Caco-2 (cell line): Measurements from ENCODE around the gene HNRNPC. TPM values are rescaled to one million over a fixed set of nuclear protein-coding genes. Genes with fewer than 3 reads are reported as not detected.
"Not testable (repeated sequence)": the region's sequence is repeated elsewhere in the genome, so short reads cannot be mapped to it uniquely, and the experiment has no call there.

Experiments
- BruUV-seq: library from RNA; stranded (reverse); fragments of 400-500 nt; replicated peaks from 2 replicates; lab custom pipeline; 2021; lab: Mats Ljungman, UMichigan
- CTCF ChIA-PET: fragments of 300-600 bp; sonication (Branson Sonifier 250); formaldehyde crosslinking; loops from one replicate; lab custom pipeline; 2022; ENCODE audit warnings: antibody characterized with exemption; lab: Charles Lee
- POLR2A ChIA-PET: fragments of 300-600 bp; sonication (Branson Sonifier 250); formaldehyde crosslinking; loops from one replicate; lab custom pipeline; 2022; ENCODE audit warnings: antibody characterized with exemption; lab: Charles Lee
- DNase-seq, 2 experiments: peaks; one replicate each; pipeline versions ENCODE4 v3.0.0 to v3.0.0-alpha.2; 2020 to 2022
- H3K27me3 ChIP-seq: replicated peaks from 2 replicates; pipeline ENCODE4 v1.6.0; 2011; ENCODE audit warnings: low read length; ENCODE audit not compliant: control insufficient read depth, insufficient read depth
- H3K36me3 ChIP-seq: 2 replicates; pipeline ENCODE4 v1.5.1; 2011; ENCODE audit warnings: low read length; ENCODE audit not compliant: control insufficient read depth, insufficient read depth
- H3K4me1 ChIP-seq: fragments of 250-450 bp; sonication (Bioruptor Pico); 2 replicates; pipeline ENCODE4 v1.5.1; 2020; ENCODE audit warnings: mild to moderate bottlenecking
- H3K4me3 ChIP-seq: 2 replicates; pipeline ENCODE4 v1.5.1; 2011; ENCODE audit warnings: low read depth, mild to moderate bottlenecking, control low read depth, low read length
- H3K9me3 ChIP-seq: fragments of 250-450 bp; sonication (Bioruptor Pico); 2 replicates; pipeline ENCODE4 v1.5.1; 2020; ENCODE audit warnings: mild to moderate bottlenecking, moderate library complexity
- H3K27ac Mint-ChIP-seq: one replicate; pipeline ENCODE4 v1.8.0; 2022; ENCODE audit warnings: mixed read lengths; ENCODE audit not compliant: unreplicated experiment
- H3K27me3 Mint-ChIP-seq: one replicate; pipeline ENCODE4 v1.8.0; 2022; ENCODE audit warnings: mixed read lengths; ENCODE audit not compliant: insufficient read depth, unreplicated experiment
- H3K36me3 Mint-ChIP-seq: one replicate; pipeline ENCODE4 v1.8.0; 2022; ENCODE audit warnings: mild to moderate bottlenecking, mixed read lengths; ENCODE audit not compliant: insufficient read depth, unreplicated experiment
- H3K4me1 Mint-ChIP-seq: one replicate; pipeline ENCODE4 v1.8.0; 2022; ENCODE audit warnings: low read depth, mixed read lengths; ENCODE audit not compliant: unreplicated experiment
- H3K4me3 Mint-ChIP-seq: one replicate; pipeline ENCODE4 v1.8.0; 2022; ENCODE audit warnings: mild to moderate bottlenecking, moderate library complexity, mixed read lengths; ENCODE audit not compliant: unreplicated experiment
- H3K9me3 Mint-ChIP-seq: one replicate; pipeline ENCODE4 v1.8.0; 2022; ENCODE audit warnings: mixed read lengths; ENCODE audit not compliant: unreplicated experiment
- CTCF ChIP-seq, 2 experiments: fragments of 200-600 bp in 1 of 2; IDR thresholded peaks; 1 replicate in 1 of 2; 2 replicates in 1 of 2; pipeline versions ENCODE4 v1.5.1 to v1.8.0; 2011 to 2022; ENCODE audit warnings: antibody characterized with exemption in 1 of 2, control low read depth in 1 of 2, inconsistent platforms in 1 of 2, low read depth in 1 of 2, low read length in 1 of 2, mild to moderate bottlenecking in 1 of 2, moderate library complexity in 1 of 2; ENCODE audit not compliant: insufficient read depth in 1 of 2, severe bottlenecking in 1 of 2, unreplicated experiment in 1 of 2
- intact Hi-C: fragments of 100-400 bp; cut with micrococcal nuclease; formaldehyde crosslinking; loops from one replicate; pipeline ENCODE4 v1.10.0; 2022; ENCODE audit not compliant: unreplicated experiment
- total RNA-seq: library from RNA; stranded (reverse); gene quantifications from 2 replicates; pipeline ENCODE4 v1.2.3, GENCODE V29; 2022

HNRNPC gene
- total RNA-seq, 1 experiment from 2014 or later, result 512 TPM

- Mint-ChIP-seq H3K4me1 (peaks cover 24% of the 10 kb centered on the region), H3K9me3 (no peaks in the 10 kb centered on the region), H3K4me3 (no peak overlapping the region), H3K27me3 (no peaks in the 10 kb centered on the region), H3K27ac (no peak overlapping the region), H3K36me3 (peaks cover 98% of the 10 kb centered on the region)
- ChIA-PET CTCF (no interaction called here), POLR2A (no interaction called here)
- no peak overlapping the region for H3K4me3 ChIP-seq
- BruUV-seq, result no TSS peak
- no peak for TF ChIP-seq CTCF (IDR thresholded peaks at IDR 0.05; ENCODE audit: insufficient read depth in 1 of 2, low read depth in 1 of 2, low read length in 1 of 2, severe bottlenecking in 1 of 2, unreplicated experiment in 1 of 2)
- H3K4me1 ChIP-seq, result 0 out of 2 replicates have a peak, but pooled peaks cover 5% of the 10 kb centered on the region
- no peaks in the 10 kb centered on the region for H3K27me3 ChIP-seq
- peaks cover 6% of the 10 kb centered on the region for H3K36me3 ChIP-seq
- H3K9me3 ChIP-seq, result no peaks in the 10 kb centered on the region
- intact Hi-C loops, result no loop called here
- no peak for DNase-seq
Measured at GRCh38 chr14:21258005-21258888, 11.0 kb downstream of the HNRNPC start.

- Histone ChIP-seq H3K4me3 (no peak overlapping the region), H3K36me3 (peaks cover 5% of the 10 kb centered on the region), H3K9me3 (no peaks in the 10 kb centered on the region), H3K27me3 (no peaks in the 10 kb centered on the region), H3K4me1 (0 out of 2 replicates have a peak, but pooled peaks cover 5% of the 10 kb centered on the region)
- BruUV-seq, result no TSS peak
- Mint-ChIP-seq H3K9me3 (no peaks in the 10 kb centered on the region), H3K27me3 (no peaks in the 10 kb centered on the region), H3K4me1 (peaks cover 20% of the 10 kb centered on the region), H3K4me3 (no peak overlapping the region), H3K27ac (no peak overlapping the region), H3K36me3 (peaks cover 98% of the 10 kb centered on the region)
- ChIA-PET CTCF (no interaction called here), POLR2A (no interaction called here)
- TF ChIP-seq CTCF (IDR thresholded peaks at IDR 0.05; ENCODE audit: insufficient read depth in 1 of 2, low read depth in 1 of 2, low read length in 1 of 2, severe bottlenecking in 1 of 2, unreplicated experiment in 1 of 2), result no peak
- intact Hi-C loops, result no loop called here
- DNase-seq, result no peak
Measured at GRCh38 chr14:21257394-21257909, 11.8 kb downstream of the HNRNPC start.

GRCh38 chr14:21256539-21257393 is 12.5 kb downstream of the HNRNPC start:
- Mint-ChIP-seq H3K27me3 (no peaks in the 10 kb centered on the region), H3K4me3 (no peak overlapping the region), H3K9me3 (no peaks in the 10 kb centered on the region), H3K4me1 (peaks cover 15% of the 10 kb centered on the region), H3K27ac (no peak overlapping the region), H3K36me3 (peaks cover 98% of the 10 kb centered on the region)
- Histone ChIP-seq H3K27me3 (no peaks in the 10 kb centered on the region), H3K36me3 (peaks cover 4% of the 10 kb centered on the region; the same call in 1 of the 2 replicates), H3K4me1 (0 out of 2 replicates have a peak, but pooled peaks cover 5% of the 10 kb centered on the region), H3K4me3 (no peak overlapping the region), H3K9me3 (no peaks in the 10 kb centered on the region)
- BruUV-seq, result no TSS peak
- DNase-seq, result no peak
- no peak for TF ChIP-seq CTCF (IDR thresholded peaks at IDR 0.05; ENCODE audit: insufficient read depth in 1 of 2, low read depth in 1 of 2, low read length in 1 of 2, severe bottlenecking in 1 of 2, unreplicated experiment in 1 of 2)
- intact Hi-C loops, result no loop called here
- POLR2A ChIA-PET, result no interaction called here
- CTCF ChIA-PET, result no interaction called here

GRCh38 chr14:21256102-21256447 is 13.2 kb downstream of the HNRNPC start:
- H3K36me3 Mint-ChIP-seq, result peaks cover 98% of the 10 kb centered on the region
- DNase-seq, result not testable (repeated sequence)

More at GRCh38 chr14:21256102-21256447, 13.2 kb downstream of the HNRNPC start:
- H3K4me1 Mint-ChIP-seq, result peaks cover 11% of the 10 kb centered on the region
- H3K4me3 Mint-ChIP-seq, BruUV-seq, H3K27me3 ChIP-seq, H3K27ac Mint-ChIP-seq, POLR2A ChIA-PET, H3K27me3 Mint-ChIP-seq, CTCF ChIA-PET, intact Hi-C loops, H3K9me3 ChIP-seq, H3K9me3 Mint-ChIP-seq, H3K4me3 ChIP-seq, H3K36me3 ChIP-seq, H3K4me1 ChIP-seq: not testable (repeated sequence)
